K562 (cell line): ENCODE results near the gene TNPO2. TPM values are rescaled to one million over a fixed set of nuclear protein-coding genes. Genes with fewer than 3 reads are reported as not detected.

Source experiments
- CREB1 ChIP-seq, 2 experiments: sonication (generic) in 1 of 2; formaldehyde crosslinking in 1 of 2; IDR thresholded peaks; 2 replicates each; pipeline versions ENCODE4 v1.6.1 to v1.8.0; 2012 to 2022; ENCODE audit warnings: inconsistent platforms in 1 of 2, mild to moderate bottlenecking in 1 of 2, missing genetic modification reagents in 1 of 2, moderate library complexity in 1 of 2
- DACH1 ChIP-seq: fragments of 450-650 bp; IDR thresholded peaks from 2 replicates; pipeline ENCODE4 v1.6.1; 2018; ENCODE audit not compliant: partially characterized antibody
- DIDO1 ChIP-seq: fragments of 450-650 bp; IDR thresholded peaks from 2 replicates; pipeline ENCODE4 v1.6.1; 2016; ENCODE audit warnings: low read depth, missing biosample characterization, missing genetic modification characterization
- FIP1L1 ChIP-seq: fragments of 200-400 bp; formaldehyde crosslinking; IDR thresholded peaks from 2 replicates; pipeline ENCODE4 v1.6.1; 2018; ENCODE audit warnings: mild to moderate bottlenecking, low read depth, low read length; ENCODE audit not compliant: poor library complexity, severe bottlenecking
- HIVEP1 ChIP-seq: fragments of 250-450 bp; sonication (Bioruptor Pico); IDR thresholded peaks from 2 replicates; pipeline ENCODE4 v1.4.0; 2020; ENCODE audit warnings: mild to moderate bottlenecking
- HNRNPK ChIP-seq: fragments of 200-400 bp; formaldehyde crosslinking; IDR thresholded peaks from one replicate; pipeline ENCODE4 v1.6.1; 2018; ENCODE audit warnings: mild to moderate bottlenecking, low read depth, low read length; ENCODE audit not compliant: poor library complexity, severe bottlenecking
- KHSRP ChIP-seq: fragments of 450-650 bp; IDR thresholded peaks from 2 replicates; pipeline ENCODE4 v1.6.1; 2017
- MYC ChIP-seq, 2 experiments: fragments of 250-450 bp in 1 of 2; sonication (Bioruptor Pico) in 1 of 2; IDR thresholded peaks; 2 replicates each; pipeline versions ENCODE4 v1.5.1 to v1.6.1; 2012 to 2021; ENCODE audit warnings: low read depth in 2 of 2, borderline replicate concordance in 1 of 2, improper control_type of control experiment in 1 of 2, low read length in 1 of 2, mild to moderate bottlenecking in 1 of 2, moderate library complexity in 1 of 2
- MYNN ChIP-seq, 2 experiments: sonication (generic); formaldehyde crosslinking in 1 of 2; IDR thresholded peaks; 2 replicates each; pipeline versions ENCODE4 v1.5.0 to v1.6.1; 2016 to 2020; ENCODE audit warnings: antibody characterized with exemption in 1 of 2, missing genetic modification reagents in 1 of 2
- SMARCA4 ChIP-seq: fragments of 450-650 bp; IDR thresholded peaks from 2 replicates; pipeline ENCODE4 v1.6.1; 2016
- TAF1 ChIP-seq: IDR thresholded peaks from 2 replicates; pipeline ENCODE4 v1.6.1; 2011; ENCODE audit warnings: mild to moderate bottlenecking, low read length, moderate library complexity; ENCODE audit not compliant: insufficient read depth, control insufficient read depth, severe bottlenecking; ENCODE audit errors: extremely low read depth
- ZFX ChIP-seq: sonication (generic); formaldehyde crosslinking; IDR thresholded peaks from 2 replicates; pipeline ENCODE4 v1.8.0; 2022; ENCODE audit warnings: mild to moderate bottlenecking, missing genetic modification reagents, moderate library complexity
- ZNF407 ChIP-seq: fragments of 450-650 bp; IDR thresholded peaks from 2 replicates; pipeline ENCODE4 v1.6.1; 2016; ENCODE audit warnings: low read depth
- polyA plus RNA-seq, 8 experiments: library from polyadenylated mRNA; depleted of rRNA in 4 of 8; stranded (reverse) in 5 of 8; unstranded in 3 of 8; fragments of >200 nt; fragmentation: Nextera tagmentation in 2 of 8; fragmentation: Illumina TruSeq in 1 of 8; extraction: Ambion mirVana in 2 of 8; extraction: Trizol in 1 of 8; gene quantifications; 2 replicates each; pipeline versions ENCODE4 v1.2.1 to v1.2.3, GENCODE V29; 2011 to 2014; ENCODE audit warnings: inconsistent platforms in 1 of 8, missing spikeins in 1 of 8
- total RNA-seq, 7 experiments: library from RNA; depleted of rRNA in 6 of 7; stranded (reverse); fragments of >200 nt in 6 of 7; fragmentation: Illumina TruSeq in 2 of 7; extraction: Trizol in 2 of 7; gene quantifications; 2 replicates each; pipeline versions ENCODE4 v1.2.1 to v1.2.3, GENCODE V29; 2011 to 2021; ENCODE audit warnings: low replicate concordance in 1 of 7
- TF ChIP-seq, protein P1 (sequence below): fragments of 250-450 bp; sonication (Bioruptor Pico); IDR thresholded peaks from 2 replicates; pipeline ENCODE4 v1.8.0; 2021; ENCODE audit warnings: borderline replicate concordance, mild to moderate bottlenecking, moderate library complexity; ENCODE audit not compliant: poor library complexity, severe bottlenecking

TNPO2 gene
- total and polyA plus RNA-seq, 9 of the 15 experiments (the other 6 are each of a cell fraction or from before 2014, with no cell fraction given), result 6.0 to 126 (median 53.8) TPM

- TF ChIP-seq, protein P1, sequence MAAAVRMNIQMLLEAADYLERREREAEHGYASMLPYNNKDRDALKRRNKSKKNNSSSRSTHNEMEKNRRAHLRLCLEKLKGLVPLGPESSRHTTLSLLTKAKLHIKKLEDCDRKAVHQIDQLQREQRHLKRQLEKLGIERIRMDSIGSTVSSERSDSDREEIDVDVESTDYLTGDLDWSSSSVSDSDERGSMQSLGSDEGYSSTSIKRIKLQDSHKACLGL, result peak; percentile 79
- TF ChIP-seq HNRNPK (no peak), DACH1 (no peak), FIP1L1 (peak; percentile 89), MYNN (IDR thresholded peaks at IDR 0.05) (0 out of 2 replicates have a peak, but pooled peaks have one; percentile 35), MYNN (CRISPR knock-in tag; IDR thresholded peaks at IDR 0.05) (no peak), CREB1 (IDR thresholded peaks at IDR 0.05) (peak; percentile 94), CREB1 (CRISPR knock-in tag; IDR thresholded peaks at IDR 0.05) (peak; percentile 99), MYC (IDR thresholded peaks at IDR 0.05; ENCODE audit: low read depth, low read length) (peak; percentile 70), MYC (CRISPR knock-in tag; IDR thresholded peaks at IDR 0.05; ENCODE audit: borderline replicate concordance, low read depth) (0 out of 2 replicates have a peak, but pooled peaks have one; percentile 40), TAF1 (peak; percentile 17), ZNF407 (no peak), HIVEP1 (CRISPR knock-in tag) (no peak), ZFX (CRISPR knock-in tag) (peak; percentile 59; the same call in 1 of the 2 replicates), SMARCA4 (no peak), DIDO1 (tag) (peak; percentile 77; the same call in 1 of the 2 replicates), KHSRP (peak; percentile 50; the same call in 1 of the 2 replicates)
These were observed 27.1 kb downstream of the TNPO2 start, which contains the start of gene FBXW9 (continued) for GRCh38 chr19:12696366-12697335.
